Measurements from ENCODE around the gene ZNF804A.
"Not testable (repeated sequence)": the region's sequence is repeated elsewhere in the genome, so short reads cannot be mapped to it uniquely, and the experiment has no call there.

ZNF804A gene

DNA sequence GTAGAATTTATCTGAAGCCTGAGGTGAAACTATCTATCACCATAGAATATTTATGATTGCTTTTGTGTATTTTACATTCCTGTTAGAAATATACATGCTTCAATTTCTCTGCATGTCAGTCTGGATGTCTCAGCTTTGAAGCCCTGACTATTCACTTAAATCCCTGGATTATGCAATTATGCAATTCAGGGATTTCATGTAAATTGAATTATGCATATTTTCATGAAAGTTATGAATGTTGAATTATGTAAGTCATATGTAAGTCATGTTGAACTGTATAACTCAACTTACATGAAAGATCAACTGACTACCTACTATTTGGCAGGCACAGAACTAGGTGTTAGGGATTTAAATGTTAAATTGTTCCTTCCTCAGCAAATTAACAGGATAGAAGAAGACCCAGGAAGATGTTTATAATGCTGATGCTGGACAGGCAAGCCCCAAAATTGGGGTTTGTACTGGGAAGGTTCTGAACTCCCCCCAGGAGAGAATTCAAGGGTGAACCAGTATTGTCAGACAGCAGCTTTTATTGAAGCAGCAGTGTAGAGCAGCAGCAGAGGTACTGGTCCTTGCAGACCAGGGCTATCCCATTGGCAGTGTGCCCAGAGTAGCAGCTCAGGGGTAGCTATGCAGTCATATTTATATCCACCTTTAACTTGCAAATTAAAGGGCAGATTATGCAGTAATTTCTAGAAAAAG, 236.5 kb downstream of the ZNF804A start:
- DNase-seq (ENCODE audit: low read depth) = no peak

DNA sequence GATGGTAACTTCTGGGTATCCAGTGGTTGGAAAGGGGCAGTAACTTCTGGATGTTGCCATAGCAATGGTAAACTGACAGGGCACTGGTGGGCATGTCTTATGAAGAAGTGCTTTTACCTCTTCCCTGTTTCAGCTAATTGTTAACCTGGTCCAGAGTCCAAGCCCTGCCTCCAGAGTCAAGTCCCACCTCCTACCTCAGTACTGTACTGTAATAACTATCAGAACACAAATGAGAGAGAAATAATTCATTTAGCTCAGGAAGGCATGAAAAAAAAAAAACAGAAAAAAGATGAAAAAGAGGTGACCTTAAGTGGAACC, 237.0 kb downstream of the ZNF804A start:
- no peak for DNase-seq (ENCODE audit: low read depth)

DNA sequence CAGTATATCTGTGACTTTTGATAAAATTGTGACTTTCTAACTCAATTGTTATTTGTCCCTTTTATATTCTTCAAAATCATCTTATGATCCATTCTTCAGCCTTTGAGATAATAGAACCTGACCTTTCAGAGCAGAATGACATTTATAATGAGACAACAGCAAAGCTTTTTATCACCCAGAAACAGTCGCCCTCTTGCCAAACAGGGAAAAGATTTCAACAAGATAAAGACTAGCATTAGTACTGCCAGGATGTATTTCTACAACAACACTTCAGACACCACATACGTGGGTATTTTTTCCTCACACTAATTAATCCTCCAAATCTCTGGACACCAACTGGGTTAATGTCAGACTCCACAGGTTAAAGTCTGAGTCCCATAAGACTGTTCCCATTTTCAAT, 249.0 kb downstream of the ZNF804A start:
- no peak for DNase-seq (ENCODE audit: low read depth)

DNA sequence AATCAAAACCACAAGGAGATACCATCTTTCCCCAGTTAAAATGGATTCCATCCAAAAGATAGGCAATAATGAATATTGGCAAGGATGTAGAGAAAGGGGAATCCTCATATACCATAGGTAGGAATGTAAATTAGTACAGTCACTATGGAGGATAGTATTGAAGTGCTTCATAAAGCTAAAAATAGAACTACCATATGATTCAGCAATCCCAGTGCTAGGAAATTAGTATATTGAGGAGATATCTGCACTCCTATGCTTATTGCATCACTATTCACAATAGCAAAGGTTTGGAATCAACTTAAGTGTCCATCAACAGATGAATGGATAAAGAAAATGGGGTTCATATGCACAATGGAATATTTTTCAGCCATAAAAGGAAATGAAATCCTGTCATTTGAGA, 251.2 kb downstream of the ZNF804A start:
- DNase-seq (ENCODE audit: low read depth) = no peak

DNA sequence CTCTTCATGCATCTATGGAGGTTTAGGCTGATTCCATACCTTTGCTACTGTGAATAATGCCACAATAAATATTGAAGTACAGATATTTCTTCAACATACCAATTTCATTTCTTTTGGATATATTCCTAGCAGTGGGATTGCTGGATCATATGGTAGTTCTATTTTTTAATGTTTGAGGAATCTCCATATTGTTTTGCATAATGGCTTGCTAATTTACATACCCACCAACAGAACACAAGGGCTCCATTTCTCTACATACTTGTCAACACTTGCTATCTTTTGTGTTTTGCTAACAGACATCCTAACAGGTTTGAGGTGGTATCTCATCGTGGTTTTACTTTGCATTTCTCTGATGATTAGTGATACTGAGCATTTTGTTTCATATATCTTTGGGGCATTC, 253.2 kb downstream of the ZNF804A start:
- no peak for DNase-seq (ENCODE audit: low read depth)

DNA sequence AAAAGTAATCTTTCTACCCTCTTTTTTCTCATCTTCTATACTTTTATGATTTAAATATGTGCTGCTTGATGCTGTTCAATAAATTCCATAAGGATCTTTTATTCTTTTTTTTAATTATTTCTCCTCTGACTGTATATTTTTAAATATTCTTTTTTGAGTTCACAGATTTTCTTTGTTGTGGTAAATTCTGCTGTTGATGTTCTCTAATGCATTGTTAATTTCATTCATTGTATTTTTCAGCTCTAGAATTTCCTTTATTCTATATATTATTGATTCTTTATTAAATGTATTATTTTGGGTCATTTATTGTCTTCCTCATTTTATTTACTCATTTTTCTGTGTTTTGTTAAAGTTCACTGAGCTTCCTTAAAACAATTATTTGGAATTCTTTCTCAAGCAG, 260.9 kb downstream of the ZNF804A start:
- DNase-seq (ENCODE audit: low read depth) = no peak

DNA sequence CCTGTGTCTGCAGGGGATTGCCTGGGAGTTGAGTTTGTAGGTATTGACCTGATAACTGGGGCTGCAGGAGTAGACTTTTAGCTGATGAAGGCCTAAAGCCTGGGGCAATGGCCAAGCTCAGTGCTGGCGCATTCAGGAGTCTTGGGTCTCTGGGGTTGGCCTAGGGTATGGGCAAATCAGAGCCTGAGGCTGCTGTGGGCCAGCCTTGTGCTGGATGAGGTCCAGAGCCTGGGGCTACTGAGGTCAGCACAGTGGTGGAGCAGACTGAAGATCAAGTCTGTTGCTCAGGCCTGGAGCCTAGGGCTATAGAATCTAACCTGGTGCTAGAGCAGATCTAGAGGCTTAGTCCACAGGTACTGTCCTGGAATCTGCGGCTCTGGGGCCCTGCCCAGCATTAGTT, 262.4 kb downstream of the ZNF804A start:
- DNase-seq (ENCODE audit: low read depth) = no peak

DNA sequence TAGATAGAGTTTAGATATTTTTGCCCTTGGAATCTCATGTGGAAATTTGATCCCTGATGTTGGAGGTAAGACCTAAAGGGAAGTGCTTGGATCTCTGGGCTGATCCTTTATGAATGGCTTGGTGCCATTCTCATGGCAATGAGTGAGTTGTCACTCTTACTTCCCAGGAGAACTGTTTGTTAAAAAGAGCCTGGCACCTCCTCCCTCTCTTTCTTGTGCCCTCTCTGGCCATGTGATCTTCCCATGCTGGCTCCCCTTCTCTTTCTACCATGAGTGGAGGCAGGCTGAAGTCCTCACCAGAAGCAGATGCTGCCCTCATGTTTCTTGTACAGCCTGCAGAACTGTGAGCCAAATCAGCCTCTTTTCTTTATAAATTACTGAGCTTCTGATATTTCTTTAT, 276.9 kb downstream of the ZNF804A start:
- DNase-seq (ENCODE audit: low read depth) = no peak

DNA sequence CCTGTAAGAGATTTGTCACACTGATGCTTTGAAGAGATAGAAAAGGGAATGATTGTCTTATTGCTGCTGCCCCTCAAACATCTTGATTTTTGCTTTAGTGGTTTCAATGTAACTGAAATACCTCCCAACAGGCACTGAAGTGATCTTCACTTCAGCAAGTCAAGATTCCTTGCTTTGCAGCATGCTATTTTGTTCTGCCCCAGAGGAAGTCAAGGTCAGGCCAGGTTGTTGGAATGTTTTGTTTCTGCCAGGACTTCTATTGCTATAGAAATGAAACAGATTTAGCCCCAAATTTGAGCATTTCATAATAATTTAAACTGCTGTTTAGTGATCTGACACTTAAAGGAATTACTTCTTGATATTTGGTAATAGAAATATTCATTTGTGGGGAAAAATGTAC, 277.6 kb downstream of the ZNF804A start:
- DNase-seq (ENCODE audit: low read depth) = no peak

DNA sequence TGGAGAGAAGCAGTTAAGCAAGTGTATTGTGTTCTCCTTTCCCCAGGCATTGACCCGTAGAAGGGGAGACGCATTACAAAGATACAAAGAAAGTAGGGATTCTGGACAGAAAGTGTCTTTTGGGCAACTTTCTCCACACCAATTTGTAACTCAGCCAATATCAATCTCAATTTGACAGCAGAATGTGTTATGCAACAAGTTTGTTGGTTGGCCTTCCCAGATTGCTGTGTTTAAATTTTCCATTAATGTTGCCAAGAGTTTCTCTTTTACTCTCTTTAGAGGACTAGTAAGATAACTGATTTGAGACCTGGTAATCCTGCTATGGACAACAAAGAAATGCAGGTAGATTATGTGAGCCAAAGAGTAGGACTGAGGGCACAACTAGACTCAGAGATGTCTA, 279.6 kb downstream of the ZNF804A start:
- DNase-seq (ENCODE audit: low read depth) = no peak

DNA sequence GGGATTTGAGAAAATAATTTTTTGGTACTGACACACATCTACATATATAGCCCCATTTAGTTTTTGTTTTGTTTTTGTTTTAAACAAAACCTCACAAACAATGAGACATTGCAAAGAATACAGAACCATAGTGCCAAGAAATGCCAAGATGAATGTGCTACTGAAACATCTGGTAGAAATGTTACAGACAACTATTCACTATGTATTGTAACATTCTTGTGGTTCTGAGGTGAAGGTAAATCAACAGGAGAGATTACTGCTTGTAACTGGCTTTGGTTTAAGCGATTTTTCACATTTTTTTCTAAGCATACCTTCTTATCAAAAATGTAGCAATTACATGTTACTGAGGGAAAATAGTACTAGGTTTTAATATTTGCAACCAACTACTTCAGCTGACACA, 281.3 kb downstream of the ZNF804A start:
- DNase-seq (ENCODE audit: low read depth) = no peak

DNA sequence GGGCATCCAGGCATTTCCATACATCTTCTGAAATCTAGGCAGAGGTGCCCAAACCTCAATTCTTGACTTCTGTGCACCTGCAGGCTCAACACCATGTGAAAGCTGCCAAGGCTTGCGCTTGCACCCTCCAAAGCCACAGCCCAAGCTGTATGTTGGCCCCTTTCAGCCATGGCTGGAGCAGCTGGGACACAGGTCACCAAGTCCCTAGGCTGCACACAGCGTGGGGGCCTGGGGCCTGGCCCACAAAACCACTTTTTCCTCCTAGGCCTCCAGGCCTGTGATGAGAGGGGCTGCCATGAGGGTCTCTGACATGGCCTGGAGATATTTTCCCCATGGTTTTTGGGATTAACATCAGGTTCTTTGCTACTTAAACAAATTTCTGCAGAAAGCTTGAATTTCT, 288.3 kb downstream of the ZNF804A start:
- DNase-seq (ENCODE audit: low read depth) = not testable (repeated sequence)

DNA sequence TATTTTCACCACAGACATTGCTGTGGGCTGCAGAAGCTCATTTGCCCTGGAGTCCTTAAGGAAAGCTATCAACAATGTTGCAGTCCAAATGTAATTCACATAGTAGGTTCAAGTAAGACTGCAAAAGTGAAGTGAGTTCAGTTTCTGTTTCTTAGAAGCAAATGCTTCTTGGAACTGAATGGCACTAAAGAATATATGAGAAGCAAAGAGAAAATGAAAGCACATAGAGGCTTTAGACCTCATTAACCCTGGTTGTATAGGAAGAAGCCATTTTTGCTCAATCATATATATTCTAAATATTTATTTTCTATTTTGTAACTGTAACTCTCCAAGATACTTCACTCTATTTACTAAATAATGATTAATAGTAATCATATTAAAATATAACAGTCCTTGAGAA, 292.0 kb downstream of the ZNF804A start:
- DNase-seq (ENCODE audit: low read depth) = no peak

DNA sequence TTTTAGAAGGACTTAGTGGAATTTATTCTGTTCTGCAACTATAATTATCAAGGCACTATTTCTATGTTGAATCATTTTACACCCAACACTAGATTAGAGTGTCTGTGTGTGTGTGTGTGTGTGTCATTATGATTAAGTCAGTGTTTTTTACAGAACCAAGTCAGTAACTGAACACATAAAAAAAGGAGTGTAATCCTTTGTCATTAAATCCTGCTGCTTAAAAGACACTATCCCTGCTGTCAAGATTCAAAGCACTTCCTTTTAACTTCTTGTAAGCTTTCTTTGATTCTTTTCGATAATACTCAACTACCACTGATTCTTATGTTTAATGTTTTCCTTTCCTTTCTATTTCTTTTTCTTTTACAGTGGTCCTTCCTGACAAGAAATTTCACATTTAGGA, 306.7 kb downstream of the ZNF804A start:
- no peak for DNase-seq (ENCODE audit: low read depth)

DNA sequence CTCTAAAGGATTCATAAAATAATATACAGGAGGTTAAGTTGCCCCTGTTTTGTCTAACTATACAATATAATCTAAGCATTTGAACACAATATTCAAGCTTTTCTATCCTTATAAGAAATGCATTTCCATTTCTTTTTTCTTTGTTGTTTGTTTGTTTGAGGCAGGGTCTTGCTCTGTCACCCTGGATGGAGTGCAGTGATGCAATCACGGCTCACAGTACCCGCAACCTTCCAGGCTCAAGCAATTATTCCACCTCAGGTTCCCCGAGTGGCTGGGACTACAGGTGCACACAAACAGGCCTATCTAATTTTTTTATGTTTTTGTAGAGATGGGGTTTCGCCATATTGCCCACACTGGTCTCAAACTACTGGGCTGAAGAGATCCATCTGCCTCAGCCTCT, 307.8 kb downstream of the ZNF804A start:
- no peak for DNase-seq (ENCODE audit: low read depth)

DNA sequence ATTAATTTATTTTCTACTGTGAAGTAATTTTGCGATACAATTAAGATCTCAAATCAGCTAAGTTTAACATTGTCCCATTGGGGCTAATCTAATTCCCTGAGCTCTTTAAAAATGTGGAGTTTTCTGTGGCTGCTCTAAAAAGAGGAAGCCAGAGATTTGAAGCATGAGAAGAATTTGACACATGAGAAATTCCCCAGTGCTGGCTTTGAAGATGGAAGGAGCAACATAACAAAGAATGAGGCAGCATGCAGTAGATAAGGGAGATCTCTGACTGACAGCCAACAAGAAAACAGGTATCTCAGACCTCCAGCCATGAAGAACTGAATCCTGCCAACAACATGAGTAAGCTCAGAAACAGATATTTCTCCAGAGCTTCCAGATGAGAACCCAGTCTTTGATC, 308.4 kb downstream of the ZNF804A start:
- DNase-seq (ENCODE audit: low read depth) = no peak

DNA sequence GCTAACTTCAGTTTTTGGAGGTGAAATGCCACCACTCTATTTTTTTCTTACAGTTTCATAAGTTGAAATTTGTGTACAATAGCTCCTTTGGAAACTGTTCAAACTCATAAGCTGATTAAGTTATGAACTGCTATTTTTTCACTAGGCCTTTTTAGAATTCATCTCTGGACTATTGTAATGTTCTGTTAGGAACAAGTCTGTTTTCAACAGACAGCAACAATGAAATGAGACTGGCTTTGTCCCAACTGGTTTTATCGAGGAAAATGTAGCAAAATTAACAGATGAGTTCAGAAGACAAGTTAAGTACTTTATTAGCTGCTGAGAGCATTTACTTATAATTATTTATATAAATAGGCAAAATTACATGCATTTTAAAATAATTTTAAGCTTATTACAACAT, 310.6 kb downstream of the ZNF804A start:
- no peak for DNase-seq (ENCODE audit: low read depth)

DNA sequence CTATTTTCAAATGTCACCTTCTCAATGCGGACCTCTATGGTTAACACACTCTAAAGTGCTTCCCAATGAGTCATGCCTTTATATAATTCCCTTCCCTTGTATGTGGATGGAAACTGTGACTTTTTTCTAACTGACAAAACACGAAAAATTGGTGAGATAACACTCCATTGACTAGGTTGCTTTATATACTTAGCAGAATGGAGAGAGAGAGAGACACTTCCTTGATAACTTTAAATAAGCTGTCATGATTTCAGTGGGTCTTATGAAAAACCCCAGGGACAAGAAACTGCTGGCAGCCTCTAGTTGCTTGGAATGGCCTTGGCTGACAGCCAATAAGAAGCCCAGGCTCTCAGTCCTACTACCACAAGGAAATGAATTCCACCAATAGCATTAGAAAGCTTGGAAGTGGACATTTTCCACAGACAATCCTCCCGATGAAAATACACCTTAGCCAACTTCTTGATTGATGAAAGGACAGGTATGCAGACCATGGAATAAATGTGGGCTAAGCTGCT, 322.2 kb downstream of the ZNF804A start:
- DNase-seq (ENCODE audit: low read depth) = no peak

DNA sequence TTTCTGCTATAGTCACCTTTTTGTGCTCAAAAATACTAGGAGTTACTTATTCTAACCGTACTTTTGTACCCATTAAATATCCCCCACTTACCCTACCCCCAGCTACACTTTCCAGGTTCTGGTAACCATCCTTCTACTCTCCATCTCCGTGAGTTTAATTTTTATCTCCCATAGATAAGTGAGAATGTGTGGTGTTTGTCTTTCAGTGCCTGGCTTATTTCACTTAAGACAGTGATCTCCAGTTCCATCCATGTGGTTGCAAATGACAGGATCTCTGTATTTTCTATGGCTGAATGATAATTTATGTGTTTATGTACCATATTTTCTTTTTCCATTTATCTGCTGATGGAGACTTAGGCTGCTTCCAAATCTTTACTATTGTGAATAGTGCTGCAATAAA, 323.3 kb downstream of the ZNF804A start:
- no peak for DNase-seq (ENCODE audit: low read depth)

DNA sequence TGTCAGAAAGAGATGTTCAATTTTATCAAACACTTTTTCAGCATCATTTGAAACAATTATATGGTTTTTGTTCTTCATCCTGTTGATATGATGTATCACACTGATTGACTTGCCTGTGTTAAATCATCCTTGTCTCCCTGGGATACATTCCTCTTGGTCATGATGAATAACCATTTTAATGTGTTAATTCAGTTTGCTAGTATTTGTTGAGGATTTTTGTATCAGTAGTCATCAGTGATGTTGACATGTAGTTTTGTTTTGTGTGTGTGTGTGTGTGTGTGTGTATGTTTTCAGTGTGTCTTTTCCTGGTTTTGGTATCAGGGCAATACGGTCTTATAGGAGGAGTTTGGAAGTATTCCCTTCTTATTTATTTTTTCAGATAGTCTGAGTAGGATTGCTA, 325.4 kb downstream of the ZNF804A start:
- DNase-seq (ENCODE audit: low read depth) = no peak

DNA sequence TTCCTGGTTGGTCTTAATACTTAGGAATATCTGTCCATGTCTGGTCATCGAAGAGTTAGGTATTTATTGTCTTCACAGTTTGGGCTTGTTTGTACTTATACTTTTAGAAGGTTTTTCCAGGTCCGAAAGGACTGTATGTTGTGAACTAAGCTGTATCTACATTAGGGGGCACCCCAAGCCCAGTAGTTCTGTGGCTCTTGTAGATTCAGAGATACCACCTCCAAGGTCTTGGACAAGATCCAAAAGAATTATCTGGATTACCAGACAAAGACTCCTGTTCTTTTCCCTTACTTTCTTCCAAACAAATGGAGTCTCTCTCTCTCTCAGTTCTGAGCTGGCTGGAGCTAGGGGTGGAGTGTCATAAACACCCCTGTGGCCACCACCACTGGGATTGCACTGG, 328.7 kb downstream of the ZNF804A start:
- DNase-seq (ENCODE audit: low read depth) = no peak

DNA sequence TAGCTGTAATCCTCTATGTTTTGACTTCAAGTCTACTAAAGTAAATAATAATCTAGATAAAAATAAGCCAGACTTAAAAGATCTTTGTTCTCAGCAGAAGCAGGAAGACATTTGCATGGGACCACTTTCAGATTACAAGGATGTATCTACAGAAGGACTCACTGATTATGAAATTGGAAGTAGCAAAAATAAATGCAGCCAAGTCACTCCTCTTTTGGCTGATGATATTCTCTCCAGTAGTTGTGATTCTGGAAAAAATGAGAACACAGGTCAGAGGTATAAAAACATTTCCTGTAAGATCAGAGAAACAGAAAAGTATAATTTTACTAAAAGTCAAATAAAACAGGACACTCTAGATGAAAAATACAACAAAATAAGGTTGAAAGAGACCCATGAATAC, 338.4 kb downstream of the ZNF804A start:
- DNase-seq (ENCODE audit: low read depth) = no peak

DNA sequence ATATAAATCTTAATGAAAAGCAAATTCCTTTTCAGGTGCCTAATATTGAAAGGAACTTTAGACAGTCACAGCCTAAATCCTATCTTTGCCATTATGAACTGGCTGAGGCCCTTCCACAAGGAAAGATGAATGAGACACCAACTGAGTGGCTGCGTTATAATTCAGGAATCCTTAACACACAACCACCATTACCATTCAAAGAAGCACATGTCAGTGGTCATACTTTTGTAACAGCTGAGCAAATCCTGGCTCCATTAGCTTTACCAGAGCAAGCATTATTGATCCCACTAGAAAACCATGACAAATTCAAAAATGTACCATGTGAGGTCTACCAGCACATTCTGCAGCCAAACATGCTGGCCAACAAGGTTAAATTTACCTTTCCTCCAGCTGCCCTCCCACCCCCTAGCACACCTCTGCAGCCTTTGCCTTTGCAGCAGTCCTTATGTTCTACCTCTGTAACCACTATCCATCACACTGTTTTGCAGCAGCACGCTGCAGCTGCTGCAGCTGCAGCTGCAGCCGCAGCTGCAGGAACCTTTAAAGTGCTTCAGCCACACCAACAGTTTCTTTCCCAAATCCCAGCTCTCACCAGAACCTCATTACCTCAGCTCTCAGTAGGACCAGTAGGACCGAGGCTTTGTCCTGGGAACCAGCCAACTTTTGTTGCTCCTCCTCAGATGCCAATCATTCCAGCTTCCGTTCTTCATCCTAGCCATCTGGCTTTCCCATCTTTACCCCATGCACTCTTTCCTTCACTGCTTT, 340.1 kb downstream of the ZNF804A start:
- DNase-seq (ENCODE audit: low read depth) = no peak

DNA sequence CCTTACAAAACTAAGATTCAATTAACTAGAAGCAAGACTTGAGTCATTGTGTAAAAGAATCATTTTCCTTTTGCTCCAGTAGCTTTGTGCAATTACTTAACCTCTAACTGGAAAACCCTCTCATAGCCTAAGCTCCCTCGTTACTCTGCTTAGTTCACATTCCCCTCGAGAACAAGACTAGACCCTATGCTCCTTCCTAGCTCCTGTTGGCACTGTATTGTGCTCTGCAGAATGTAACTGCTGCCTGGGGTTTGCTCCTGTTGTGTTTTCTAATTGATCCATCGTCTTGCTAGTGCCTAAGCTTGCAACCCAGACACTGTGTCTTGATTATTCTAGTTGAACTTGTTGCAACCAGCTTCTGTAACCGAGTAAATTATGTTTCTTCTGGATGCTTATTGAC, 347.0 kb downstream of the ZNF804A start:
- DNase-seq (ENCODE audit: low read depth) = no peak

All from stimulated activated CD8-positive, alpha-beta memory T cell treated with anti-CD3 and anti-CD28 coated beads, Interleukin-12 subunit alpha, Interleukin-12 subunit beta, amount 100 ng/mL, for 4 hours (primary cell).